MCF 10A (cell line): Measurements from ENCODE around the gene TRIM4. TPM values are rescaled to one million over a fixed set of nuclear protein-coding genes. Genes with fewer than 3 reads are reported as not detected.
A peak's percentile ranks its signal among the peaks of the same experiment; 100 is the strongest.

Source experiments
- BruUV-seq: library from RNA; stranded (reverse); fragments of 400-500 nt; replicated peaks from 2 replicates; lab custom pipeline; 2021; lab: Mats Ljungman, UMichigan
- CTCF ChIA-PET: fragments of 300-600 bp; sonication (Branson Sonifier 250); formaldehyde crosslinking; extraction: SDS; loops from one replicate; lab custom pipeline; 2021; ENCODE audit warnings: antibody characterized with exemption, inconsistent platforms; lab: Yijun Ruan, JAX
- POLR2A ChIA-PET: fragments of 300-600, 350-650 bp; sonication (Branson Sonifier 250); formaldehyde crosslinking; extraction: SDS; loops from one replicate; lab custom pipeline; 2020; ENCODE audit warnings: antibody characterized with exemption, inconsistent platforms; lab: Yijun Ruan, JAX
- DNase-seq: peaks from one replicate; pipeline ENCODE4 v3.0.0-alpha.2; 2018; ENCODE audit not compliant: unreplicated experiment
- H3K27ac Mint-ChIP-seq: one replicate; pipeline ENCODE4 v1.8.0; 2022; ENCODE audit warnings: mild to moderate bottlenecking, low read depth, mixed read lengths; ENCODE audit not compliant: unreplicated experiment
- H3K27me3 Mint-ChIP-seq: one replicate; pipeline ENCODE4 v1.8.0; 2022; ENCODE audit warnings: mixed read lengths; ENCODE audit not compliant: insufficient read depth, unreplicated experiment
- H3K36me3 Mint-ChIP-seq: one replicate; pipeline ENCODE4 v1.8.0; 2022; ENCODE audit warnings: mild to moderate bottlenecking, moderate library complexity, mixed read lengths; ENCODE audit not compliant: insufficient read depth, unreplicated experiment
- H3K4me1 Mint-ChIP-seq: one replicate; pipeline ENCODE4 v1.8.0; 2022; ENCODE audit warnings: mixed read lengths; ENCODE audit not compliant: insufficient read depth, unreplicated experiment
- H3K4me3 Mint-ChIP-seq: one replicate; pipeline ENCODE4 v1.8.0; 2022; ENCODE audit warnings: mild to moderate bottlenecking, moderate library complexity, mixed read lengths; ENCODE audit not compliant: unreplicated experiment
- H3K9me3 Mint-ChIP-seq: one replicate; pipeline ENCODE4 v1.8.0; 2022; ENCODE audit warnings: mixed read lengths; ENCODE audit not compliant: unreplicated experiment
- intact Hi-C: fragments of 100-400 bp; cut with micrococcal nuclease; formaldehyde crosslinking; loops from 2 replicates; pipeline ENCODE4 v1.14.1; 2022
- total RNA-seq: library from RNA; stranded (reverse); gene quantifications from 2 replicates; pipeline ENCODE4 v1.2.3, GENCODE V29; 2022
- TF ChIP-seq, protein P1 (sequence below): fragments of 200-600 bp; IDR thresholded peaks from one replicate; pipeline ENCODE4 v1.8.0; 2022; ENCODE audit warnings: antibody characterized with exemption, mild to moderate bottlenecking; ENCODE audit not compliant: unreplicated experiment

TRIM4 gene
- total RNA-seq, 1 experiment from 2014 or later = 28.1 TPM

DNA sequence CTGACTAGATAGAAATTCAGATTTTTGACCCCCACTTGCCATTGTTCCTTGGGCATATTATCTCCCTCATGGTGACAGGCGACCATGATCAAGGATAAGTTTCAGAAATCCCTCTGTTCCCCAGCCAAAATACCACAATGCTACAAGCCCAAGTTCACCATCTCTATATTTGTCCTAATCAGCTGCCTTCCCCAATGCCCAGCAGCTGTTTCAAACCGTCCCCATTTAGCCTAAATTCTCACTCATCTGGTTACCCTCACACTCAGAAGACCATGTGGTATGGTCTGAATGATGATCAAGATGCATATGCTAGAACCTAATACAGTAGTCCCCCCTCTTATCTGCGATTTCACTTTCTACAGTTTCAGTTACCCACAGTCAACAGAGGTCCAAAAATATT is 11.0 kb upstream of the TRIM4 start:
- DNase-seq = no peak
- TF ChIP-seq, protein P1, sequence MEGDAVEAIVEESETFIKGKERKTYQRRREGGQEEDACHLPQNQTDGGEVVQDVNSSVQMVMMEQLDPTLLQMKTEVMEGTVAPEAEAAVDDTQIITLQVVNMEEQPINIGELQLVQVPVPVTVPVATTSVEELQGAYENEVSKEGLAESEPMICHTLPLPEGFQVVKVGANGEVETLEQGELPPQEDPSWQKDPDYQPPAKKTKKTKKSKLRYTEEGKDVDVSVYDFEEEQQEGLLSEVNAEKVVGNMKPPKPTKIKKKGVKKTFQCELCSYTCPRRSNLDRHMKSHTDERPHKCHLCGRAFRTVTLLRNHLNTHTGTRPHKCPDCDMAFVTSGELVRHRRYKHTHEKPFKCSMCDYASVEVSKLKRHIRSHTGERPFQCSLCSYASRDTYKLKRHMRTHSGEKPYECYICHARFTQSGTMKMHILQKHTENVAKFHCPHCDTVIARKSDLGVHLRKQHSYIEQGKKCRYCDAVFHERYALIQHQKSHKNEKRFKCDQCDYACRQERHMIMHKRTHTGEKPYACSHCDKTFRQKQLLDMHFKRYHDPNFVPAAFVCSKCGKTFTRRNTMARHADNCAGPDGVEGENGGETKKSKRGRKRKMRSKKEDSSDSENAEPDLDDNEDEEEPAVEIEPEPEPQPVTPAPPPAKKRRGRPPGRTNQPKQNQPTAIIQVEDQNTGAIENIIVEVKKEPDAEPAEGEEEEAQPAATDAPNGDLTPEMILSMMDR = no peak
- no peak overlapping the region for H3K4me3 Mint-ChIP-seq
- ChIA-PET POLR2A (interaction anchor here (3.4 kb wide), 1 partner anchor 11 kb away, joined by 22 read pairs; the partner anchor contains the start of gene TRIM4), CTCF (interaction anchor here (1.0 to 3.3 kb wide), 5 partner anchors 11 to 62 kb away, joined by 3 to 17 read pairs (median 4); partner anchors contain the start of gene TRIM4)
- no peaks in the 10 kb centered on the region for H3K9me3 Mint-ChIP-seq
- intact Hi-C loops = no loop called here
- peaks cover 8% of the 10 kb centered on the region for H3K4me1 Mint-ChIP-seq
- no TSS peak for BruUV-seq
- H3K36me3 Mint-ChIP-seq = no peaks in the 10 kb centered on the region
- peaks cover 77% of the 10 kb centered on the region for H3K27me3 Mint-ChIP-seq
- H3K27ac Mint-ChIP-seq = no peak overlapping the region

DNA sequence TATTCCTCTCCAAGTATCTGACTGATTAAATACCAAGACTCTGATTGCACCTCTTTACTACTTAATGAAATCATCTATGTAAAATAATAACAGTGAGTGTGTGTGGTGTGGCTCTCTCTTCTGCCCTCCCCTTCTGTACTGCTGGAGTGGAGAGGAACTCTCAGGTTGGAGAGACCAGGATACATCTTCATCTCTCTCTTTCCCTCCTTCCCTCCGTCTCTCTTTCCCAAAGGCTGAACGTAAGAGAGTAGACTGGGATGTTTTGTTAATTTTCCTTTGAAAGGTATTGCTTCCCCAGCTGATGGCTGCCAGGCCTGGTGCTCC is 10.4 kb upstream of the TRIM4 start:
- no peak for DNase-seq
- peaks cover 77% of the 10 kb centered on the region for H3K27me3 Mint-ChIP-seq
- H3K4me1 Mint-ChIP-seq = peaks cover 8% of the 10 kb centered on the region
- BruUV-seq = no TSS peak
- ChIA-PET POLR2A (interaction anchor here (1.0 to 3.4 kb wide), 2 partner anchors 10 to 61 kb away, joined by 3 to 22 read pairs; partner anchors contain the start of gene TRIM4), CTCF (interaction anchor here (1.0 to 3.3 kb wide), 7 partner anchors 12 to 100 kb away, joined by 3 to 24 read pairs (median 4); partner anchors contain the start of gene TRIM4)
- no peaks in the 10 kb centered on the region for H3K9me3 Mint-ChIP-seq
- no peaks in the 10 kb centered on the region for H3K36me3 Mint-ChIP-seq
- H3K27ac Mint-ChIP-seq = no peak overlapping the region
- TF ChIP-seq, protein P1 = no peak
- intact Hi-C loops = no loop called here
- peak overlapping the region; percentile 22 for H3K4me3 Mint-ChIP-seq

DNA sequence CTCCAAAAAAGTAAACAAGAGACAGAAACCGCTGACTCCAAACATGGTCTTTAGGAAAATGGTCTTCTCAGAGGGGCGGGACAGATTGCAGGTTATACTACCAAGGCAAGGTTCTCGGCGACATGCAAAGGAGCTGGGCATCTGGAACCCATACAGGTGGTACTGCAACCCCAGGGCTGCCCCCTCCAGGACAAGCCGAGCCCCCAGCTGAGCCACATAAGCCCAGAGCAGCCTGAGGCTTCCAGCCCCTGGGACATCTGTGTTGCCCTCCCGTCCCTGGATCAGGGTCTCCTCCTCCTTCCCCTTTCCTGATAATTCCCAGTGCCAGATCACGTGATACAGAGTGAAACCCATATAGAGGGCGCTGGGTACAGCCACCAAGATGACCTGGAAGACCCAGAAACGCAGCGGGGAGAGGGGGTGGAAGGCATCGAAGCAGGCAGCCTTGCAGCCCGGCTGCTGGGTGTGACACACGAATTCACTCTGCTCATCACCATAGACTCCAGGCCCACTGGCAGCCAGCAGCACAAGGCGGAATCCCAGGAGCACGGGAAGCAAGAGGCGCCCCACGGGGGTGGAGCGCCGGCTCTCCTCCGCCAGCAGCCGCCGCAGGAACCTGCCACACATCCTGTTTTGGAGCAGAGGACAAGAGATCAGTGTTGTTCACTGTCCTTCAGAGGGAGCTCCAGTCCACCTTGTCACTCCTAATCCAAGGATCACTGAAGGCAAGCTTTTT is 9.8 kb upstream of the TRIM4 start, which contains the start of gene GJC3:
GJC3 (minus strand) TSS at position 627 of the 736 bp plus-strand sequence; CDS start at position 627, 0 bp downstream.
- peak within 1 kb of the TSS; percentile 22 for H3K4me3 Mint-ChIP-seq
- intact Hi-C loops = no loop called here
- POLR2A ChIA-PET = interaction anchor here (1.0 to 3.4 kb wide), 2 partner anchors 10 to 61 kb away, joined by 3 to 22 read pairs; partner anchors contain the start of gene TRIM4
- no peaks in the 10 kb centered on the region for H3K9me3 Mint-ChIP-seq
- H3K36me3 Mint-ChIP-seq = no peaks in the 10 kb centered on the region
- no TSS peak for BruUV-seq
- CTCF ChIA-PET = interaction anchor here (0.8 to 3.3 kb wide), 8 partner anchors 11 to 100 kb away, joined by 3 to 24 read pairs (median 4); partner anchors contain the start of gene TRIM4
- peaks cover 8% of the 10 kb centered on the region for H3K4me1 Mint-ChIP-seq
- H3K27me3 Mint-ChIP-seq = peaks cover 77% of the 10 kb centered on the region
- TF ChIP-seq, protein P1 = peak; percentile 24
- H3K27ac Mint-ChIP-seq = no peak within 1 kb of the TSS
- peak; percentile 50 for DNase-seq

DNA sequence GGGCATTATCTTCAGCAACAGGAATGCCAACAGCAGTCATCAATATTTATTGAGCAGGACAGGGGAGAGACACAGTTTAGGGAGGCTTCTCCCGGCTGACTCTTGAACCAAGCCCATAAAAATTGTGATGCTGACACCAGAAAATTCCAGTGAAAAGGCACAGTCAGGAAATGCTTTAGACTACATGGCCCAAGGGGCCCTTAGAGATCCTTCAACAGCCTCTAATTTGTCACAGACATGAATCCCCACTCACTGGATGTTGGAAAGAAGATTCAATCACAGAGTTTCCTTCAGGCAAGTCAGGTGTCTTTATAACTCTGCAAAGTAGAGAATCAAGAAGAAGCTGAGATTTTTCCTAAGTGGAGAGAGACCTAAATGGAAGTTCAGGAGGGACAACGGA is 8.9 kb upstream of the TRIM4 start:
- no peak overlapping the region for H3K27ac Mint-ChIP-seq
- H3K36me3 Mint-ChIP-seq = no peaks in the 10 kb centered on the region
- peaks cover 8% of the 10 kb centered on the region for H3K4me1 Mint-ChIP-seq
- no peak for DNase-seq
- ChIA-PET CTCF (interaction anchor here (0.8 to 3.3 kb wide), 4 partner anchors 10 to 62 kb away, joined by 3 to 24 read pairs (median 16); partner anchors contain the start of gene TRIM4), POLR2A (interaction anchor here (3.4 kb wide), 1 partner anchor 9 kb away, joined by 22 read pairs; the partner anchor contains the start of gene TRIM4)
- no peak overlapping the region for H3K4me3 Mint-ChIP-seq
- no peaks in the 10 kb centered on the region for H3K9me3 Mint-ChIP-seq
- H3K27me3 Mint-ChIP-seq = peaks cover 68% of the 10 kb centered on the region
- intact Hi-C loops = no loop called here
- TF ChIP-seq, protein P1 = no peak
- BruUV-seq = no TSS peak
